Karpas-422 (cell line): ENCODE data around the gene ANKS1B. TPM values are rescaled to one million over a fixed set of nuclear protein-coding genes. Genes with fewer than 3 reads are reported as not detected.

ENCODE experiments used
- DNase-seq: peaks from one replicate; pipeline ENCODE4 v3.0.0-alpha.2; 2015
- H2AFZ ChIP-seq: fragments of 200-600 bp; sonication (generic); 2 replicates; pipeline ENCODE4 v1.6.1; 2014; ENCODE audit warnings: antibody characterized with exemption, low read length, mixed read lengths
- H3K27ac ChIP-seq: fragments of 200-600 bp; sonication (generic); 2 replicates; pipeline ENCODE4 v1.5.1; 2014; ENCODE audit warnings: mild to moderate bottlenecking, low read length, moderate library complexity
- H3K27me3 ChIP-seq: fragments of 200-600 bp; sonication (generic); 2 replicates; pipeline ENCODE4 v1.6.1; 2014; ENCODE audit warnings: low read length, mixed read lengths
- H3K36me3 ChIP-seq: fragments of 200-600 bp; sonication (generic); 2 replicates; pipeline ENCODE4 v1.6.1; 2014; ENCODE audit warnings: low read length, mixed read lengths; ENCODE audit not compliant: insufficient read depth
- H3K4me1 ChIP-seq: fragments of 200-600 bp; sonication (generic); 2 replicates; pipeline ENCODE4 v1.6.1; 2014; ENCODE audit warnings: mild to moderate bottlenecking, low read length, mixed read lengths
- H3K4me2 ChIP-seq: fragments of 200-600 bp; sonication (generic); 2 replicates; pipeline ENCODE4 v1.6.1; 2014; ENCODE audit warnings: low read length, low read depth, mild to moderate bottlenecking; ENCODE audit not compliant: poor library complexity, severe bottlenecking
- H3K4me3 ChIP-seq: fragments of 200-600 bp; sonication (generic); 2 replicates; pipeline ENCODE4 v1.5.1; 2014; ENCODE audit warnings: mild to moderate bottlenecking, antibody characterized with exemption, low read length, mixed read lengths
- H3K79me2 ChIP-seq: fragments of 200-600 bp; sonication (generic); 2 replicates; pipeline ENCODE4 v1.6.1; 2014; ENCODE audit warnings: mild to moderate bottlenecking, low read length, mixed read lengths
- H3K9ac ChIP-seq: fragments of 200-600 bp; sonication (generic); 2 replicates; pipeline ENCODE4 v1.6.0; 2014; ENCODE audit warnings: low read length
- H3K9me2 ChIP-seq: fragments of 200-600 bp; sonication (generic), shearing (Covaris generic); replicated peaks from 2 replicates; pipeline ENCODE4 v1.6.0; 2014; ENCODE audit warnings: mild to moderate bottlenecking, low read length, moderate library complexity; ENCODE audit not compliant: insufficient read depth
- H3K9me3 ChIP-seq: fragments of 300-700, 200-600 bp; sonication (generic); 2 replicates; pipeline ENCODE4 v1.6.1; 2014; ENCODE audit warnings: low read length, mixed read lengths
- H4K20me1 ChIP-seq: fragments of 200-600 bp; sonication (generic); 2 replicates; pipeline ENCODE4 v1.6.1; 2014; ENCODE audit warnings: mild to moderate bottlenecking, antibody characterized with exemption, low read length, low read depth; ENCODE audit not compliant: insufficient read depth
- total RNA-seq: library from RNA; depleted of rRNA; stranded (reverse); fragments of >200 nt; shearing (Covaris generic); gene quantifications from 2 replicates; pipeline ENCODE4 v1.2.3, GENCODE V29; 2014; ENCODE audit warnings: low replicate concordance

The ANKS1B gene
- total RNA-seq, 1 experiment from 2014 or later = 23.4 TPM

DNA sequence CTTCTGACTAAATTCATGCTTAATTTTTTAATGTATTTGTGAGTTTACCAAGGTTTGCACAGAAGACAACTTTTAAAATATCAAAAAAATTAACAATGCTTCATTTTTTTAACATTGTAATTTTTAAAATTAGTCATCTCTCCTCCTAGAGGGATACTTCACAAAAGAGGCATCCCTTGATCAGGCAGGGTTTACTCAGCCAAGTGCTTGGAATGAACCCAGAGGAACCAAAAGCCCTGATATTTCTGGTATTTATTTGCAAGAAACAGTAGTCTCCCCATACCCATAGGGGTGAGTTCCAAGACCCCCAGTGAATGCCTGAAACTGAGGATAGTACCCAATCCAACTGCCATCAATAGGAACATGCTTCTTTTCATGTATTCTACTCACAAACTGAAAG, 284.7 kb downstream of the ANKS1B start:
- H2AFZ ChIP-seq = no peak overlapping the region
- no peaks in the 10 kb centered on the region for H3K79me2 ChIP-seq
- no peaks in the 10 kb centered on the region for H4K20me1 ChIP-seq
- H3K9me2 ChIP-seq = no peaks in the 10 kb centered on the region
- H3K4me2 ChIP-seq = peak overlapping the region; percentile 51
- H3K9me3 ChIP-seq = no peaks in the 10 kb centered on the region
- peak overlapping the region; percentile 79 for H3K27ac ChIP-seq
- DNase-seq = no peak
- H3K4me3 ChIP-seq = peak overlapping the region; percentile 3; the same call in 1 of the 2 replicates
- peak overlapping the region; percentile 44 for H3K9ac ChIP-seq
- H3K36me3 ChIP-seq = no peaks in the 10 kb centered on the region; the same call in 1 of the 2 replicates
- H3K27me3 ChIP-seq = no peaks in the 10 kb centered on the region
- peaks cover 64% of the 10 kb centered on the region for H3K4me1 ChIP-seq

DNA sequence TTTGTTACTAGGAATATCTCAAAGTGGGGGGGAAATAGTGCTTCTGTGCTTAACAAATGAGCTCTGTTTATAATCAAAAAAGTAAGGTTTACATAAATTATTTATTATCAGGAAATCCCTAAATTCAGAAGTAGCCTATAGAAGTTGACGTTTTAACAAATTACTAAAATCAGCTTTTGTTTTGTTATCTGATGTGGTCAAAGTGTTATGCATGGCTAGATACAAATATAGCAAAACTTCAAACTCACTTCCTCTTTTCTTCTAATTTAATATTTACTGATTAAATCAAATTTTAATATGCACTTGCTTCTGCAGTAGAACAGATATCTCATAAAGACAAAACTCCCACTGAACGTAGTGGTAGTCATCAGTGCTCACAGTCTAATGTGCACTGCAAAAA, 289.7 kb downstream of the ANKS1B start:
- Histone ChIP-seq H3K9me3 (no peaks in the 10 kb centered on the region; the same call in 1 of the 2 replicates), H3K9me2 (no peaks in the 10 kb centered on the region), H3K79me2 (no peaks in the 10 kb centered on the region), H3K4me1 (peaks cover 68% of the 10 kb centered on the region), H3K9ac (no peak overlapping the region), H3K4me2 (peak overlapping the region; percentile 41), H3K36me3 (no peaks in the 10 kb centered on the region; the same call in 1 of the 2 replicates), H2AFZ (peak overlapping the region; percentile 33), H3K27ac (peak overlapping the region; percentile 84), H3K4me3 (no peak overlapping the region), H3K27me3 (no peaks in the 10 kb centered on the region), H4K20me1 (no peaks in the 10 kb centered on the region)
- DNase-seq = peak; percentile 69

DNA sequence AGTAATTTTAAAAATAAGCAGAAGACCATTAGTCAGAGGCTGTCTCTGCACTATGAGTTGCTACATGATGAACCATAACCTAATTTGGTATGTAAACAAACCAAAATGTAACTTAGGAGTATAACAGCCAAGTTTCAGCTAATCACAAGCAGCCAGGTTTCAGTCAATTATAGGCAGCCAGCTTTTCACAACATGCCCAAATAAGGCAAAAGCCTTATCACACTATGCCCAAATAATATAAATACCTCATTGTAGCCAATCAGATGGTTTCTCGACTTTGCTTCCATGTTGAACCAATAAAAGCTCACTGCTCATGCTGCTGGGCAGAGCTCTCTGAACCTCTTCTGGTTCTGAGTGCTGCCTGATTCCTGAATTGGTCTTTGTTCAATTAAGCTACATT, 298.6 kb downstream of the ANKS1B start:
- no peak for DNase-seq
- no peak overlapping the region for H3K4me3 ChIP-seq
- peaks cover 34% of the 10 kb centered on the region for H3K4me1 ChIP-seq
- H3K27ac ChIP-seq = peak overlapping the region; percentile 44
- H3K9me2 ChIP-seq = no peaks in the 10 kb centered on the region
- no peak overlapping the region for H3K9ac ChIP-seq
- peaks cover 9% of the 10 kb centered on the region for H3K9me3 ChIP-seq
- H4K20me1 ChIP-seq = no peaks in the 10 kb centered on the region
- H3K4me2 ChIP-seq = no peak overlapping the region
- H3K36me3 ChIP-seq = peaks cover 7% of the 10 kb centered on the region; the same call in 1 of the 2 replicates
- H3K27me3 ChIP-seq = no peaks in the 10 kb centered on the region
- H3K79me2 ChIP-seq = no peaks in the 10 kb centered on the region
- no peak overlapping the region for H2AFZ ChIP-seq

DNA sequence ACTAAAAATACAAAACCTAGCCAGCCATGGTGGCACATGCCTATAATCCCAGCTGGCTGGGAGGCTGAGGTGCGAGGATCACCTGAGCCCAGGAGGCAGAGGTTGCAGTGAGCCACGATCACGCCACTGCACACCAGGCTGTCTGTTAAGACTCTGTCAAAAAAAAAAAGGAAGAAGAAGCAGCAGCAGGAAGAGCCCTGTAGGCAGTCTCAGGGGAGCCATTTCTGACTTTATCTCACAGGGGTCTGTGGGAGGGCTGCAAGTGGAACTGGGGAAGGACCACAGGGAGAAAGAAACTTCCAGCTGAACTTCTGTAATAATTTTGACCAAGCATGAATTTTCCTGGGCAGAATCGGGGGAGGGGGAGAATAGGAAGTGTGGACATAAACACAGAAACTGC, 304.5 kb downstream of the ANKS1B start:
- no peaks in the 10 kb centered on the region for H3K79me2 ChIP-seq
- peaks cover 8% of the 10 kb centered on the region; the same call in 1 of the 2 replicates for H3K9me3 ChIP-seq
- peaks cover 33% of the 10 kb centered on the region for H3K4me1 ChIP-seq
- no peaks in the 10 kb centered on the region for H3K27me3 ChIP-seq
- H3K9ac ChIP-seq = peak overlapping the region; percentile 59
- peak overlapping the region; percentile 60 for H3K4me2 ChIP-seq
- H3K9me2 ChIP-seq = no peaks in the 10 kb centered on the region
- peaks cover 6% of the 10 kb centered on the region for H3K36me3 ChIP-seq
- peak overlapping the region; percentile 40; the same call in 1 of the 2 replicates for H3K4me3 ChIP-seq
- peak overlapping the region; percentile 88 for H3K27ac ChIP-seq
- DNase-seq = peak; percentile 82
- peak overlapping the region; percentile 80; the same call in 1 of the 2 replicates for H2AFZ ChIP-seq
- no peaks in the 10 kb centered on the region for H4K20me1 ChIP-seq

- no peaks in the 10 kb centered on the region for H4K20me1 ChIP-seq
- H3K9me3 ChIP-seq = peaks cover 10% of the 10 kb centered on the region
- no peaks in the 10 kb centered on the region for H3K9me2 ChIP-seq
- H3K4me3 ChIP-seq = no peak overlapping the region
- H3K4me2 ChIP-seq = peak overlapping the region; percentile 44
- no peaks in the 10 kb centered on the region for H3K27me3 ChIP-seq
- no peaks in the 10 kb centered on the region for H3K79me2 ChIP-seq
- H3K4me1 ChIP-seq = peaks cover 52% of the 10 kb centered on the region
- peak overlapping the region; percentile 83 for H3K27ac ChIP-seq
- peak overlapping the region; percentile 58 for H2AFZ ChIP-seq
- H3K36me3 ChIP-seq = peaks cover 12% of the 10 kb centered on the region
- peak; percentile 77 for DNase-seq
- H3K9ac ChIP-seq = peak overlapping the region; percentile 6; the same call in 1 of the 2 replicates
These were observed 314.1 kb downstream of the ANKS1B start for GRCh38 chr12:99670635-99671034.

DNA sequence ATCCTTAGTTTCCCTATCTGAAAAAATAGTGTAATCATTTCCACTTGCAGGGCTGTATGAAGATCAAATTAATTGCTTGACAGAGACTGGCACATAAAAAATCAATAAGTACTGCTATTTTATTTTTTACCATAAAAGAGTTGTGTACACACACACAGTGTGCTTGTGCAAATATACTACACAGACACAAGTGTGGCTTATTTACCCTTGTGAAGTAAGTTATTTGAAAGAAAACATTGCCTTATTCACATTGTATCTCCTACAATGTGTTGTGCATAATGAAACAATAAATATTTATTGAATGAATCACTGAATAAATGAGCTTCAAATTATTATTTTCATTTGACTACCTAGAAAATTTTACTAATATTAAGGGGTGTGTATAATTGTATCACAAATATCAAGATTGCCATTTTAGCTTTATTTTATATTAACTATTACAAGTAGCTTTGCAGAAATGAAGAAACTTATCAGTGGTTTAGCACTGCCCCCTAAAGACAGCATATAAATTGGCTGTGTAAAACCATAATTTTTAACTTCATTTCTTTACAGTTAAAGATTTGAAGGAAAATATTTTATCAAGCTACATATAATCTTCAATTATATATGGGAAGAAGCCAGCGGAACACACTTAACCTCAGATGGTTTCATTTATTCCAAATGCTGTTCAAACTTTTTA, 325.9 kb downstream of the ANKS1B start:
- H3K4me2 ChIP-seq = peak overlapping the region; percentile 48
- no peaks in the 10 kb centered on the region for H3K9me3 ChIP-seq
- H3K4me1 ChIP-seq = peaks cover 93% of the 10 kb centered on the region
- H3K9ac ChIP-seq = peak overlapping the region; percentile 47
- no peaks in the 10 kb centered on the region for H3K79me2 ChIP-seq
- H3K4me3 ChIP-seq = no peak overlapping the region
- DNase-seq = peak; percentile 80
- H3K36me3 ChIP-seq = no peaks in the 10 kb centered on the region; the same call in 1 of the 2 replicates
- peak overlapping the region; percentile 45; the same call in 1 of the 2 replicates for H2AFZ ChIP-seq
- no peaks in the 10 kb centered on the region for H3K27me3 ChIP-seq
- peak overlapping the region; percentile 91 for H3K27ac ChIP-seq
- H4K20me1 ChIP-seq = no peaks in the 10 kb centered on the region
- H3K9me2 ChIP-seq = no peaks in the 10 kb centered on the region

DNA sequence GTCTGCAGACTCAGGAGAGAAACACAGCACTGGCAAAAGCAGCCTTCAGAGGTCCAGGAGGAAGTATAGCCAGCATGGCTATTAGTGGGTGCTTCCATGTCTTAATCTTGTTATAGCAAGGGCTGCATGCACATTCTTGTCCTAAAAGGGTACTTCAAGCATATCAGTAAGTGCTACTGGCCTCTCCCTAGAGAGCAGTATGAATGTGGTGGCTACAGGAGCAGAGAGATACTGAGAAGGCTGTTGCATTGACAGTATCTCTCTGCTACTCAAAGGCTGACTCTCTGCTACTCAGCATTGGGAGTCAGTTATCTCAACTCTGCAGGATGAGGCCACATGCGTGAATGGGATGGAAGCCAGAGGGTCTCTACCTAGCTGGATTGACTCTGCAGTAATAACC, 335.2 kb downstream of the ANKS1B start:
- no peaks in the 10 kb centered on the region for H3K9me2 ChIP-seq
- no peaks in the 10 kb centered on the region for H3K27me3 ChIP-seq
- H3K9me3 ChIP-seq = no peaks in the 10 kb centered on the region
- no peaks in the 10 kb centered on the region for H4K20me1 ChIP-seq
- H2AFZ ChIP-seq = no peak overlapping the region
- no peak for DNase-seq
- peaks cover 51% of the 10 kb centered on the region for H3K4me1 ChIP-seq
- H3K4me2 ChIP-seq = no peak overlapping the region
- H3K27ac ChIP-seq = no peak overlapping the region
- H3K36me3 ChIP-seq = no peaks in the 10 kb centered on the region; the same call in 1 of the 2 replicates
- no peak overlapping the region for H3K9ac ChIP-seq
- no peaks in the 10 kb centered on the region for H3K79me2 ChIP-seq
- no peak overlapping the region for H3K4me3 ChIP-seq

DNA sequence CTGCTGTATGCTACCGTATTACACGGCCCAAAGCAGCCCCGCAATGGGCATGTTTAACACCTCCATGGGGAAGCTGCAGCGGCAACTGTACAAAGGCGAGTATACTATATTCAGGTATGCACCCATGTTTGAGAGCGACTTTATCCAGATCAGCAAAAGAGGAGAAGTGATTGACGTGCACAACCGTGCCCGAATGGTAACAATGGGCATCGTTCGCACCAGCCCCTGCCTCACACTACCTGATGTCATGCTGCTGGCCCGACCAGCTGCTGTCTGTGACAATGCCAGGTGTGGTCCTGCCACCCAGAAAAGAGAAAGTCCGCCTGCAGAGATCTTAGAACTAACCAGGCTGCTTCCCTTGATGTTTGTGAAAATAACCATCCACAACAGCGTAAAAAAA, 336.6 kb downstream of the ANKS1B start:
- Histone ChIP-seq H3K9ac (no peak overlapping the region), H3K79me2 (no peaks in the 10 kb centered on the region), H4K20me1 (no peaks in the 10 kb centered on the region), H3K27ac (no peak overlapping the region), H3K36me3 (no peaks in the 10 kb centered on the region), H3K27me3 (no peaks in the 10 kb centered on the region), H3K9me3 (no peaks in the 10 kb centered on the region), H3K4me2 (no peak overlapping the region), H2AFZ (no peak overlapping the region), H3K4me3 (no peak overlapping the region), H3K9me2 (no peaks in the 10 kb centered on the region), H3K4me1 (peaks cover 46% of the 10 kb centered on the region)
- DNase-seq = no peak
